IPS-NIHi11 (cell line): ENCODE results near the gene TAGLN.
"Not testable (repeated sequence)": the region's sequence is repeated elsewhere in the genome, so short reads cannot be mapped to it uniquely, and the experiment has no call there.

Experiments used
- DNase-seq: peaks from one replicate; pipeline ENCODE4 v3.0.0; 2012; ENCODE audit warnings: mixed read lengths, low spot score

TAGLN gene

DNA sequence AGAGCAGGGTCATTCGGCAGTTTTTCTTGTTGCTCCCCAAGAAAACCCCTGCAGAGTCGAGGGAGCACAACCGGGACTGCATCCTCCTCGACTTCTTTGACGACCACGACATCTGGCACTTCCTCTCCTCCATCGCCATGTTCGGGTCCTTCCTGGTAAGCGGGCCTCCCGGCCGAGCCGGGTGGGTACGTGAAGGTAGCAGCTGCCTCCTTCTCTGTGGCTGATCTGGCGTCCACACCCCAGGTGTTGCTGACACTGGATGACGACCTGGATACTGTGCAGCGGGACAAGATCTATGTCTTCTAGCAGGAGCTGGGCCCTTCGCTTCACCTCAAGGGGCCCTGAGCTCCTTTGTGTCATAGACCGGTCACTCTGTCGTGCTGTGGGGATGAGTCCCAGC, 3.4 kb upstream of the TAGLN start:
- no peak for DNase-seq

DNA sequence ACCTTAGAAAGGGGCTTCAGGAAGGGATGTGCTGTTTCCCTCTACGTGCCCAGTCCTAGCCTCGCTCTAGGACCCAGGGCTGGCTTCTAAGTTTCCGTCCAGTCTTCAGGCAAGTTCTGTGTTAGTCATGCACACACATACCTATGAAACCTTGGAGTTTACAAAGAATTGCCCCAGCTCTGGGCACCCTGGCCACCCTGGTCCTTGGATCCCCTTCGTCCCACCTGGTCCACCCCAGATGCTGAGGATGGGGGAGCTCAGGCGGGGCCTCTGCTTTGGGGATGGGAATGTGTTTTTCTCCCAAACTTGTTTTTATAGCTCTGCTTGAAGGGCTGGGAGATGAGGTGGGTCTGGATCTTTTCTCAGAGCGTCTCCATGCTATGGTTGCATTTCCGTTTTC, 2.2 kb upstream of the TAGLN start:
- no peak for DNase-seq

DNA sequence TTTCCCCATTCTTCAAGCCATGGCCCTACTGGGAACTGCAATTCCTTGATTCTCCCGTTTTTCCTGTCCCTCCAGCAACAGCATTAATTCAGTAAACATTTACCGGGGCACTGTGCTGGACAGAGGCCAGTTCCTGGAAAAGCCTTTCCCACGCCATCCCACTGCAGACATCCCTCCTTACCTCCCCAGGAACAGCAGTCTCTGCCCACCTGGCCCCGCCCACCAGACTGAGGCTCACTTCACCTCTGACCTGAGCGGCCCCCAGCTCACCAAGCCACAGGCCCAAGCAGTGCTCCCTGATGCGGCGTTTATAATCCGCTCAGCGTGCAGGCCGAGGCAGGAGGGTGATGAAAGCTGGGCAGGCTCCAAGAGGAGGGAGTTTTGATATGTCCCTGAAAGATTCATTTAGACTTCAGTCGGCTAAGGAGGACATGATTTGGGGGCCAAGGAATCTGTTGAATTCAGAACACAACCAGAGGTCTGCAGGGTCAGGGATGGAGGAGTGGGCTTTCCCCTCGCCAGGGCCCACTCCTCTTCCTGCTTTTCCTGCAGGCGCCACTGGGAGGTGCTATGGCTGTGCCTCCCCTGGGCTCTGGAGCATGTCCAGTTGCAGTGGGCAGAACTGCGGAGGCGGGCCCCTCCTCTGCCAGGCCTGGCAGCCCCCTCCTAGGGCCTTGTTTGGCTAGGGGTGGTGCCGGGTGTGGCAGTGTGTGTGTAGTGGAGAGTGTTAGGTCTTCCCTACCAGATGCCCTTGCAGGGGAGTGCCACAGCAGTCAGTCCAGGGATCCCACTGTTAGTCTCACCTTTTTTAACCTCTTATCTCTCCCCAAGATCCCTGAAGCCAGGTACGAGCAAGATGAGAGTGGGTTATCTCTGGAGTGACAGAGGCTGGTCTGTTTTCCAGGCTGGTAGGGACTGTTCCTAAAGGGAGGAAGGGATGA, 1.4 kb upstream of the TAGLN start:
- DNase-seq: peak; percentile 83

DNA sequence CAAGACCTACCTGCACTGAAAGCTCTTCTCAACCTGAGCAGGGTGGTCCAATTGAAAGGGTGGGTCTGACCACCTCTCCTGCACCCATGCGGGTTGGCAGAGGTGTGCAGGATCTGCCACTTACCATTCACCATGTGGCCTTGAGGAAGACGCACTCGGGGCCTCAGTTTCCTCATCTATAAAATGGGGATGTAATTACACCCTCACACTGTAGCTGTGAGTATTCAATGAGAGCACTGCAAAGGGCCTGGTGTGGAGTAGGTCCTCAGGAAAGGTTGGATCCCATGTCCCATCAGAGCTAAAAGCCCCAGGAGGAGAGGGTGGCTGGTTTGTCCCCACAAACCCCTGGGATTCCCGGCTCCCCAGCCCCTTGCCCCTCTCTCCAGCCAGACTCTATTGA, 557 bp upstream of the TAGLN start:
- no peak for DNase-seq

DNA sequence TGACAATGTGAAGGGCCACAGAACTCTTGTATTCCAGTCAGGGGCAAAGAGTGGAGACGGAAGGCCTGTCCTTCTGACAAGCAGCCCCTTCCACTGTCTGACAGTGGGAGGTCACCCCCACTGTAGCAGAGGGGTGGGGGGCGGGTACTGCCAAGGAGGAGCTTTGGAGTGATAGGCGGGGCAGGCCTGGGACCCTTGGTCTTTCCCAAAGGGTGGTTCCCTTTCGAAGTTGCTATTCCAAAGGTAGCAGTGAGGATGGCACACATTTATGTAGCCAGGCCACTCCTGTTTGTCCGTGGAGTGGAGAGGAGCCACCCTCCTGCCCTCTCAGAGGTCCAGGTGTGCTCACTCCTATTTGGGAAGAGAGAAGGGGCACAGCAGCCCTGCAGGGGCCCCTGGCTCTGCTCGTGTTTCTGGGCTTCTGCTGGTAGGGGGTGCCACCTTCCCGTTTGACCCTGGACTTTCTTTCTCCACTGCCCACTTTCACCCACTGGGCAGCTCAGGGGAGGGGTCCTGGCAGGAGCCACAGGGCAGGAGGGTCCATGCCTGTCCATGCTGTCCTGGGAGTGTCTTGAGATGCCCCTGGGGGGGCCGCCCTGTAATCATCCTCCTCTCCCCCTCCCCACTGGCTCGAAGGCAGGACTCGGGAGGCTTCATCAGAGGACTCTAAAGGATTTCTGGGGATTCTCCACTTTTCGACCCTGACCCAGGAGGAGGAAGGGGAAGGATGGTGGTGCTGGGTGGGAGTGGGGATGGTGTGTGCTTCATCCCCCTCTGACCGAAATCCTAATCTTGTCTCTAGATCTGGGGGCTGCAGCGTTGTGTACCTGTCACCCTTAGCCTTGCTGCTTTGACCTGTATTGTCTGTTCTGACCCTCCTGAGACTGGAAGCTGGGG, 994 bp downstream of the TAGLN start:
- DNase-seq: no peak

DNA sequence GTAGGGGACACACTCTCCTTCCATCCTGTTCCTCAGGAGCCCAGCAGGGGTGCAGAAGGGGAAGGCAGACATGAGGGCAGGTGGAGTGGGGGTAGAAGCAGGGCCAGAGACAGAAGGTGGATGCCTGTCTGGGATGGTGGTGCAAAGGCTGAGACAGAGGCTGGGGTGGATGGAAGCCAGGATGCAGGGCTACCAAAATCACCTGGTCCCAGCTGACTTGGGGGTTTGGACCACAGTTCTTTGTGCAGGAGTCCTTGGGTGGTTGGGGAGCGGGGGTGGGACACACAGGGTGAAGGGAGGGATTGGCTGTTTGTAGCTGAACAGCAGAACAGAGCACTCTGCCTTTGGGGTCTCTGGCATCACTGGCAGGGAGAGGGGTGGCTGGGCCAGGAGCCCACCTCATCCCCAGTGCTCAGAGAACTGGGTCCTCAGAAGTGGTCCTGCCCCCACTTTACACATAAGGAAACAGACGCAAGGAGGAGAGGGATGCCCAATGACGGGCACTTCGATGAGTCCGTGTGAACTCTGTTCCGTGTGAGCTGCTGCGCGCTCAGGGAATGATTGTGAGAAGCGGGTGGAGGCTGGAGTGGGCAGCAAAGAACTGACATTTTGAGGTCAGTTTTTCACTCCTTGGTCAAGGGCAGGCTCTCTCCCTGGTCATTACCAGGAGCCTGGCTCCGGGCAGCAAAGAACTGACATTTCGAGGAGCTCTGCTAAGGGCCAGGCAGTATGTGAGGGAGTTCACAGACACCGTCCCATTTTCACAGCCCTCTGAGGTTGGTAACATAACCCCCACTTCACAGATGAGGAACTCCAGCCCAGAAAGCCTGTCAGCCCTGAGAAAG, 1.9 kb downstream of the TAGLN start:
- DNase-seq: no peak

DNA sequence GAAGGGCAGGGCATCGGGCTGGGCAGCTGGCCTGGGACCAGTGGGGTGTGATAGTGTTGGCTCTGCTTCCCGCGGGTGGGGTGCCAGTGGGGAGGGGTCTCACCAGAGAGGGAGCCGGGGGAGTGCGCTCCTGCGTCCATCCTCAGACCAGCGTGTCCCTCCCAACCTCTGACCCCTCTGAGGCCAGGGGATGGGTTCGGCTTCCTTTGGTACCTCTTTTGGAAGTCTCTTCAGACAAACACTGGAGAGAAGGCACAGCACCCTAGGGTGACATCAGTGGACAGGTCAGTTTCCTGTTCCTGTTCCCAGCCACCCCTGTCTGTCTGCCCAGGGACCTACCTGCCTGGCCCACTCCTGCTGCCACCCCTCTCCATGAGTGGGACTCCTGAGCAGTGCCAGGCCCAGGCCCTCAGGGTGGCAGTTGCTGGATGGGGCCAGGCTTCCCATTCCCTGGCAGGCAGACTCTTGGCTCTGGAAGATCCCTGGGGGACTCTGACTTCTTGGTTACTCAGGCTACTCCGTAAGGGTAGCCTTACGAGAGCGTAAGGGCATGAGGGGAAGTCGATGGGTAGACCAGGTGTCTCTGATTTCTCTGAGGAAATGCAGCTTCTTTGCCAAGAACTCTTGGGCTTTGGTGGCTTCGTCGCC, 2.6 kb downstream of the TAGLN start:
- DNase-seq: no peak

DNA sequence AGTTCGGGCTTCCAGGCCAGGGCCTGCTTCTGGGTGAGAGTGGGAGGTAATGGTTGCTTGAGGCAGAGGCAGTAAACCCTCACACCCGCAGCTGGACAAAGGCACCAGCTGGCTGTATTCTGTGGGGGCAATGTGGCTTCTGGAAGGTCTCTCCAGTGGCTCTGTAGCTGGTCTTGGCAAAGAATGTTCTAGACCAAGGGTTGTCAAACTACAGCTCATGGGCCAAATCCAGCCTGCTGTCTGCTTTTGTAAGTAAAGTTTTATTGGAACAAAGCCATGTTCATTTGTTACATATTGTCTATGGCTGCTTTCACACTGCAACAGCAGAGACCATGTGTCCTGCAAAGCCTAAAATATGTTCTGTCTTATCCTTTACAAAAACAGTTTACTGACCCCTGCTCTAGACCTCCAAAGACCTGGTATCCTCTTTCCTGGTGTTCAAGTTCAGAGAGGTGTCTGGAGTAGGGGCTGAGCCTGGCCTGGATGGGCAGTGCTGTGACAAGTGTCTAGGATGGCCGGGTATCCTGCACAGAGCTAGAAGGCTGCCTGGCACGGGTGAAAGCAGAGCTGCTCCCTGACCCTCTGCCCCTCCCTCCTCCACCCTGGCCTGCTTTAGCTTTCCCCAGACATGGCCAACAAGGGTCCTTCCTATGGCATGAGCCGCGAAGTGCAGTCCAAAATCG, 3.4 kb downstream of the TAGLN start:
- DNase-seq: no peak

DNA sequence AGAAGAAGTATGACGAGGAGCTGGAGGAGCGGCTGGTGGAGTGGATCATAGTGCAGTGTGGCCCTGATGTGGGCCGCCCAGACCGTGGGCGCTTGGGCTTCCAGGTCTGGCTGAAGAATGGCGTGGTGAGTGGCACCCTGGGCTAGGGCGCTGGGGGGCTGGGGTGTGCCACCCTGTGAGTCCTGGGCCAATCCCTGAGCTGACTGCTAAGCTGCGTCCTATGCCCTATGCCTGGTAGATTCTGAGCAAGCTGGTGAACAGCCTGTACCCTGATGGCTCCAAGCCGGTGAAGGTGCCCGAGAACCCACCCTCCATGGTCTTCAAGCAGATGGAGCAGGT, 3.9 kb downstream of the TAGLN start:
- DNase-seq: no peak

DNA sequence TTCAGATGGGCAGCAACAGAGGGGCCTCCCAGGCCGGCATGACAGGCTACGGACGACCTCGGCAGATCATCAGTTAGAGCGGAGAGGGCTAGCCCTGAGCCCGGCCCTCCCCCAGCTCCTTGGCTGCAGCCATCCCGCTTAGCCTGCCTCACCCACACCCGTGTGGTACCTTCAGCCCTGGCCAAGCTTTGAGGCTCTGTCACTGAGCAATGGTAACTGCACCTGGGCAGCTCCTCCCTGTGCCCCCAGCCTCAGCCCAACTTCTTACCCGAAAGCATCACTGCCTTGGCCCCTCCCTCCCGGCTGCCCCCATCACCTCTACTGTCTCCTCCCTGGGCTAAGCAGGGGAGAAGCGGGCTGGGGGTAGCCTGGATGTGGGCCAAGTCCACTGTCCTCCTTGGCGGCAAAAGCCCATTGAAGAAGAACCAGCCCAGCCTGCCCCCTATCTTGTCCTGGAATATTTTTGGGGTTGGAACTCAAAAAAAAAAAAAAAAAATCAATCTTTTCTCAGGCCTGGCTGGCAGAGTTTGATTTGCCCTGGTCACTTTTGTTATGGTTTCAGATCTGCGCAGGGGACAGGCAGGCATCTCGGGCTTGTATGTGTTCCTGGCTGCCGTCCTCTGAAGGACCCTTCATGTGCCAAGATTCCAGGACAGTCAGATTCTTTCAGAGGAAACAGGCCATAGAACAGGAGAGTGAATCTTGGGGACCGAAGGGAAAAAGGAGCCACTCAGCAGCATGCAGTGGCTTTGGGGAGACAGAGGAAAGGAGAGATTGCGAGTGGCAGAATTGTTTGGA, 5.3 kb downstream of the TAGLN start:
- DNase-seq: no peak

DNA sequence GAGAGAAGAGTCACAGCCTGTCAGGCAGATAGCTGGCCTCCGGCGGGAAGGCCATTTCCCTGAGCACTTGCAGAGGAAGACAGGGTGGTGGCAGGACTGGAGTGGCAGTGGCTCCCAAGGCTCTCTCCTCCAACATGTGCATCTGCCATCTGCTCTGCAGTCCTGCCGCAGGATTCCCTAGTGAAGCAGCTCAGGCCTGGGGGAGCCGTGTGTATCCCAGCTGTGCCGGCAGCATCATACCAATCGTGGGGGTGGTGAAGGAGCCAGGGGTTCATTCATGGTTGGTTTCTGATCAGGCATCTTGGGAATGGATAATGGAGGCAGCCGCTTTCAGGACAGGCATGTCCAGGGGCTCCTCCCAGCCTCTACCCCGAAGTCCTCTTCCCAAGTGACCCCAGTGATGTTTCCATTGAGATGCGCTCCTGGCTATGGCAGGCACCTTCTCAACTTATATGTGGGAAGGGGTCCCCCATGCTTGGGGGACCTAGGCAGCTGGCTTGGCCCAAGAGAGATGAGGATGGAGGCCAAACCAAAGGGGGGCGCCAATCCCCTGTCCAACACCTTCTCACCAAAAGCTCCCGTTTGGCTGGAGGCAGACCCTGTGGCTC, 6.1 kb downstream of the TAGLN start:
- DNase-seq: no peak

DNA sequence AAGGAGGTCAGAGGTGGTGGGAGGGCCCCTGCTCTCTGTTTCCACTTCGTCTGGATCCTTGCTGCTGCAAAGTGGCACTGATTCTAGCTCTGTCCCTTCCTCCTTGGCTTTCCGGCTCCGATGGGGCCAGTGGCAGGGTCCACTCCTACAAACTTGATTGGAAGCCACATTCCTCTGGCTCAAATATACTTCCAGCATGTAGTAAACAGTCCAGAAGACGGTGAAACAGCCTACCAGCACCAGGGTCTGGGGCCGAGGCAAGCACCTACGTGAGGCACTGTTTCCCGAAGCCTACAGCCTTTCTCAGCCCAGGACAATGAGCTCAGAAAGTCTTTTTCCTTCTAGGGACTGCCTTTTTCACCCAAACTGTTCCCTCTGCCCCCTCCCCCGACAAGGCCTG, 6.9 kb downstream of the TAGLN start:
- DNase-seq: not testable (repeated sequence)

DNA sequence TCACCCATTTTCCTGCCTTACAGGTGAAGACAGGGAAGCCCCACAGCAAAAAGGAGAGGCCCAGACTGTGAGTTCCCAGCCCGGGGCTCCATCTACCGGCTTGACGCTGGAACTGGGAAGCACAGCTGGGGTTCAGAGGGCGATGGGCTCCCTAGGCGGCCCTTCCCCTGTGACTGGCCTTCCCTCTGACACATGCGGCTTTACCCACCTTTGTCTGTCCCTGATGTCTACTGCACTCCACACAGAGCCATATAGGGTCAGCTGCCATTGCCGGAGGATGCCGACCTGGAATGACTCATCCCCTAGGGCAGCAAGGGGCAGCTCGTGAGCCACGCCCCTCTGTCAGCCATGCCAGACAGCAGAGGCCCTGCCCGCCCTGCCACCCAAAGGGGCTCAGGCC, 7.7 kb downstream of the TAGLN start:
- not testable (repeated sequence) for DNase-seq

DNA sequence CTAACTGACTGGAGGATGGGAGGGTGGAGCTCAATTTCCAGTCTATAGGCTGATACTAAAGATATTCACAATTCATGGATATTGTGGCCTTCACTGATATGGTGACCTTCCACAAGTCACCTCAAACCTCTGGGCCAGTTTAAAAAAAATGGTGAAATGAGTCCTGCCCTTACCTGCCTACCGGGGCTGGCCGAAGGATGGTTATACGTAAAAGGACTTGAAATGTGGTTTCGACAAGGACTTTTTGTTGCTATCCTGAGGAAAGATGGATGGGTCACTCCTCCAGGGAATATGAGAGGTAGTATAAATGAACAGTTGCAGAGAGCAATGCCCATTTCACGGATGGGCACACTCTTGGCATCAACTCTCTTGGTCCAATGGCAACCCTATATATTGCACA, 8.3 kb downstream of the TAGLN start:
- not testable (repeated sequence) for DNase-seq

DNA sequence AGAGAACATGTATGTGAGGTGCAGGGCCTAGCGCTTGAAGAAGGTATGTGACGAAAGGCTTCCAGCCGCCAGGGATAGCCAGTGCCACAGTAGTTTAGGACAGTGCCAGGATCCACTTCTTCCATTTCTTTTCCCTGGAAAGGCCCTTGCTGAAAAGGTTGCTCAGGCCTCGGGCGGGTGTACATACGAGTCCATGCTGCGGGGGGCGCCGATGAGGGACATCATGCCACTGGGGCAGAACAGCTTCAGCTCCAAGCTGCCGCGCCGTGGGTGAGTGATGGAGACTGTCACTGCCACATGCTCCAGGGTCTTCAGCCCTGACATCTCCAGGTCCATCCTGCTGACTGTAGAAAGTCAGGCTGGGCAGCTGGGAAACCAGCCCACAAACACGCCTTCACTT, 9.5 kb downstream of the TAGLN start:
- DNase-seq: not testable (repeated sequence)

DNA sequence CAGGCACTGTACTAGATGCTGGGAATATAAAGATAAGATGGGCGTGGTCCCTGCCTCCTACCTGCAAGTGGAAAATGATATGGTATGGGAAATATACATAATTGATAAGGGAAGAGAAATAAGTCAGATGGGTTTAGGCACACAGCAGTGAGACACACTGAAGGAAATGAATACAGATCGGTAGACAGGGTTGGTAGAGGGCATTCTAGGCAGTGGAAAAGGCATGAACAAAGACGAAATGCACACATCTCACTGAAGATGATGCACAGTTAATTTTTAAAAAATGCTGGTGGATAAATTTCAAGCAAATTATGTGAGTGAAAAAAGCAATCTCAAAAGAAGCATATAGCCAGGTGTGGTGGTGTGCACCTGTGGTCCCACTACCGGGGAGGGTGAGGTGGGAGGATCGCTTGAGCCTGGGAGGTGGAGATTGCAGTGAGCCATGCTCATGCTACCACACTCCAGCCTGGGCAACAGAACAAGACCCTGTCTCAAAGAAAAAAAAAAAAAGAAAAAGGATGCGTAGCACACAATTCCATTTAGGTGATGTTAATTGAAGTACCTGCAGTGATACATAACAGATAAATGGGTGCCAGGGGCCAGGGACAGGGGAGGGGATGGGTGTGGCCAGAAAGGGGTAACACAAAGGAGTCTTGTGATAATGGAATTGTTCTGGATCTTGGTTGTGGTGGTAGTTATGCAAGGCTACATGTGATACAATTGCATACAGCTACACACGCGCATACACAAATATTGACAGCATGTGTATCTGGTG, 10.4 kb downstream of the TAGLN start:
- DNase-seq: not testable (repeated sequence)

DNA sequence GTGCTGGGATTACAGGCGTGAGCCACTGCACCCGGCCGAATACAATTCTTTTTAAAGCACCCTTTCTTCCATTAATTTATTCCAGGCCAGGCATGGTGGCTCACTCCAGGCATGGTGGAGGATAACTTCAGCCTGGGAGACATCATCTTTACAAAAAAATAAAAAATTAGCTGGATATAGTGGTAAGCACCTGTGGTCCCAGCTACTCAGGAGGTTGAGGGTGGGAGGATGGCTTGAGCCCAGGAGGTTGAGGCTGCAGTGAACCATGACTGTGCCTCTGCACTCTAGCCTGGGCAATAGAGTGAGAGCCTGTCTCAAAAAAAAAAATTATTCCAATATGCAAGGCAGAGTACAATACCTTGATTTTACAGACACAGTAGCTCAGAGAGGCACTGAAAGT, 11.4 kb downstream of the TAGLN start:
- no peak for DNase-seq

DNA sequence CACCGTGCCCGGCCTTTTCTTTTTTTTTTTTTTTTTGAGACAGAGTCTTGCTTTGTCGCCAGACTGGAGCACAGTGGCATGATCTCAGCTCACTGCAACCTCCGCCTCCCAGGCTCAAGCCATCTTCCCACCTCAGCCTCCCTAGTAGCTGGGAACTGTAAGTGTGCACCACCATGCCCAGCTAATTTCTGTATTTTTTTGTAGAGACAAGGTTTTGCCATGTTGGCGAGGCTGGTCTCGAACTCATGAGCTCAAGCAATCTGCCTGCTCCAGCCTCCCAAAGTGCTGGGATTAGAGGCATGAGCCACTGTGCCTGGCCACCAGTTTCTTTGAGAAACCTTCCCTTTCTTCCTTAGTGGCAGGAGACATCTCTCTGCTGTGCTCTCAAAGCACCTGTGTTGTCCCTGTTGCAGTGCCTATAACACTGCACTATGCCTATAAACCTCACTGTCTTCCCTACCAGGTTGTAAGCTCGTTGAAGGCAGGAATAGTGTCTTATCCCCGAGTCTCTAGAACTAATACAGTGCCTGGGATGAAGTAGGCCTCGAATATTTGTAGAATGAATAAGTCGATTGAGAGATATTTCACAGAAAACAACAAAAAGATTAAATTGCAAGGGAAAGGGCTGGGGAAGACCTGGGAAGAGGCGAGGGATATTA, 13.7 kb downstream of the TAGLN start:
- no peak for DNase-seq
